ENCODE data around the gene COL20A1.

The COL20A1 gene

GRCh38 chr20:63364801-63365585 lies 72.0 kb downstream of the COL20A1 start:
- DNase-seq: no peak

GRCh38 chr20:63365601-63366389 lies 72.8 kb downstream of the COL20A1 start:
- no peak for DNase-seq

- no peak for DNase-seq
Measured at GRCh38 chr20:63366390-63367365, 73.7 kb downstream of the COL20A1 start.

GRCh38 chr20:63367446-63368055 lies 74.6 kb downstream of the COL20A1 start:
- DNase-seq: no peak

GRCh38 chr20:63368151-63368550 lies 75.2 kb downstream of the COL20A1 start:
- DNase-seq: no peak

- no peak for DNase-seq
Measured at GRCh38 chr20:63369024-63369530, 76.1 kb downstream of the COL20A1 start.

GRCh38 chr20:63369724-63370617 lies 77.0 kb downstream of the COL20A1 start:
- no peak for DNase-seq

- no peak for DNase-seq
Measured at GRCh38 chr20:63370618-63371187, 77.7 kb downstream of the COL20A1 start.

- DNase-seq: no peak
Measured at GRCh38 chr20:63371291-63371865, 78.4 kb downstream of the COL20A1 start.

GRCh38 chr20:63372971-63373885 lies 80.2 kb downstream of the COL20A1 start:
- DNase-seq: no peak

GRCh38 chr20:63373996-63374395 lies 81.0 kb downstream of the COL20A1 start:
- no peak for DNase-seq

- DNase-seq: no peak
Measured at GRCh38 chr20:63374504-63374903, 81.5 kb downstream of the COL20A1 start.

GRCh38 chr20:63375438-63375837 lies 82.5 kb downstream of the COL20A1 start:
- no peak for DNase-seq

- no peak for DNase-seq
Measured at GRCh38 chr20:63376283-63377250, 83.6 kb downstream of the COL20A1 start.

- DNase-seq: no peak
Measured at GRCh38 chr20:63377256-63377941, 84.4 kb downstream of the COL20A1 start.

GRCh38 chr20:63377951-63378381 lies 85.0 kb downstream of the COL20A1 start:
- DNase-seq: no peak

GRCh38 chr20:63378626-63379025 lies 85.6 kb downstream of the COL20A1 start:
- DNase-seq: no peak

Measured in activated CD4-positive, alpha-beta T cell treated with anti-CD3 and anti-CD28 coated beads, Interleukin-2, amount 50 U/mL, for 48 hours (primary cell).